Jurkat, Clone E6-1 (cell line): ENCODE data around the gene TRIM44.
A peak's percentile ranks its signal among the peaks of the same experiment; 100 is the strongest.
"Not testable (repeated sequence)": the region's sequence is repeated elsewhere in the genome, so short reads cannot be mapped to it uniquely, and the experiment has no call there.

Experiments used
- DNase-seq: peaks from one replicate; pipeline ENCODE4 v3.0.0-alpha.2; 2011; ENCODE audit warnings: low read depth, low spot score
- H3K4me3 ChIP-seq: 2 replicates; pipeline ENCODE4 v1.5.1; 2011; ENCODE audit warnings: mild to moderate bottlenecking, low read length, control low read depth, moderate library complexity

The TRIM44 gene

DNA sequence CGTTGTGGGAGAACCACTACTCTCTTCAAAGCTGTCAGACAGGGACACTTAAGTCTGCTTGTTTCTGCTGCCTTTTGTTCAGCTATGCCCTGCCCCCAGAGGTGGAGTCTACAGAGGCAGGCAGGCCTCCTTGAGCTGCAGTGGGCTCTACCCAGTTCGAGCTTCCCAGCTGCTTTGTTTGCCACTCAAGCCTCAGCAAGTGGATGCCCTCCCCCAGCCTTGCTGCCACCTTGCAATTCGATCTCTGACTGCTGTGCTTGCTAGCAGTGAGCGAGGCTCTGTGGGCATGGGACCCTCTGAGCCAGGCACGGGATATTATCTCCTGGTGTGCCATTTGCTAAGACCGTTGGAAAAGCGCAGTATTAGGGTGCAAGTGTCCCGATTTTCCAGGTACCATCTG lies 116.4 kb downstream of the TRIM44 start:
- H3K4me3 ChIP-seq, DNase-seq: not testable (repeated sequence)

GRCh38 chr11:35779409-35779808 lies 116.8 kb downstream of the TRIM44 start:
- DNase-seq = no peak
- no peak overlapping the region for H3K4me3 ChIP-seq

DNA sequence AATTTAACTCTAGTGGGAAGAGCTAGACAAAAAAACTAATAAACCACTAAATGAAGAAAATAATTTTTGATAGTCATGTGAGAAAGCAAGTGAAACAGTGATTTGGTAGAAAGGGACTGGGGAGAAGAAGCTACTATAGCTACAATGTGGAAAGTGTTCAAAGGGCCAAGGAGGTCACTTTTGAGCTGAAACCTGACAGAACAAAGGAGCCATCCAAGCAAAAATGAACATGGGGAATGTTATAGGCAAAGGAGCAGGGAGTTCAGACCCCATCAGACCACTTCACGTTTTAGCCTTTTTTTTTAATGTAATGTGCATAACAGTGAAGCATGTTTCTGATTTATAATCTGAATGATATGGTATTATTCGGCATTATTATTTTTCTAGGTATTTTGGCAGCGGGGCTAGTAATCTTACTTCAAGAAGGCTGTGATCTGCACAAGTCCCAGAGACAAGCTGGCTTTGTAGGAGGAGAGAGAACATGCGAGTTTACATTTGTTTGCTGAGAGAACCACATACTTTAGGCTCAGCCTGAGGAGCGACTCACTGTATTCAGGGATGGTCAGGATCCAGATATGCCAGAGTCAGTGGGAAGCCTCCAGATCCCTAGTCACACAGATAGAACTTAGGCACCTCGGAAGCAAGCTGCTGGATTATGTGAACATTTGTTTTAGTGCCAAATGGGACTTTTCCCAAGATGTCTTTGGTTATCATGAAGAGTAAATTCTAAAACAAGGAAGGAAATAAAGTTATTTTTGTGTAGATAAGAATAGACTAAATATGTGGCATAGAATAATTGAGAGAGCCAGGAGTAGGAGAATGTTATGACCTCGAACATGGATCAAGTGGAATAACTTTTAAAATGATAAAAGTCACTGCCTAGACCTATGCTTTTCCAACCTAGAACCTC lies 118.6 kb downstream of the TRIM44 start:
- DNase-seq = no peak
- no peak overlapping the region for H3K4me3 ChIP-seq

DNA sequence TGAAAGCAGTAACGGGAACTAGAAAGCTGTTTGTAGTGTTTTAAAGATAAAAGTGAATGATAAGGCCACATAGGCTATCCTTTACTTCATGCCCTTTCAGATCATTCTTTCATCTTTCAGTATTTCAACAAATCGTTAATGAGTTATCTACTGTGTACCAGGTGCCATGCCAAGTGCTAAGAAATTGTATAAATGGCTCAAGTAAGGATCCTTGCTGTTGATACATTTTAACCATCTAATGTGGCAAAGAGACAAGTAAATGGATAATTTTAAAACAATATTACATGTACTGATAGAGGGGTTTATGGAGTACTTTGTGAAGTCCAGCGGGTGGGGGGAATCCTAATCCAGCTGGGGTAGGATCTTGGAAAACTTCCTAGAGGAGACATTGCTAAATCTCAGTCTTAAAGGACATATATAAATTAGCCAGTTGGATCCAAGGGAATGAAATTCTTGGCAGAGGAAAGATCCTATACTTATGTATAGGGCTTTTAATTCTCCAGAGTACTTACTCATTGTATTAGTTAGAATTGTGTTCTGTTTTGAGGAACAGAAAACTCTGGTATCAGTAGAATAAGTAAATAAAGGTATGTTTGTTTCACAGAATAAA lies 119.4 kb downstream of the TRIM44 start:
- no peak for DNase-seq
- no peak overlapping the region for H3K4me3 ChIP-seq

- no peak overlapping the region for H3K4me3 ChIP-seq
- no peak for DNase-seq
Measured at GRCh38 chr11:35783809-35784208, 121.2 kb downstream of the TRIM44 start.

GRCh38 chr11:35784699-35785098 lies 122.1 kb downstream of the TRIM44 start:
- no peak overlapping the region for H3K4me3 ChIP-seq
- DNase-seq = no peak

DNA sequence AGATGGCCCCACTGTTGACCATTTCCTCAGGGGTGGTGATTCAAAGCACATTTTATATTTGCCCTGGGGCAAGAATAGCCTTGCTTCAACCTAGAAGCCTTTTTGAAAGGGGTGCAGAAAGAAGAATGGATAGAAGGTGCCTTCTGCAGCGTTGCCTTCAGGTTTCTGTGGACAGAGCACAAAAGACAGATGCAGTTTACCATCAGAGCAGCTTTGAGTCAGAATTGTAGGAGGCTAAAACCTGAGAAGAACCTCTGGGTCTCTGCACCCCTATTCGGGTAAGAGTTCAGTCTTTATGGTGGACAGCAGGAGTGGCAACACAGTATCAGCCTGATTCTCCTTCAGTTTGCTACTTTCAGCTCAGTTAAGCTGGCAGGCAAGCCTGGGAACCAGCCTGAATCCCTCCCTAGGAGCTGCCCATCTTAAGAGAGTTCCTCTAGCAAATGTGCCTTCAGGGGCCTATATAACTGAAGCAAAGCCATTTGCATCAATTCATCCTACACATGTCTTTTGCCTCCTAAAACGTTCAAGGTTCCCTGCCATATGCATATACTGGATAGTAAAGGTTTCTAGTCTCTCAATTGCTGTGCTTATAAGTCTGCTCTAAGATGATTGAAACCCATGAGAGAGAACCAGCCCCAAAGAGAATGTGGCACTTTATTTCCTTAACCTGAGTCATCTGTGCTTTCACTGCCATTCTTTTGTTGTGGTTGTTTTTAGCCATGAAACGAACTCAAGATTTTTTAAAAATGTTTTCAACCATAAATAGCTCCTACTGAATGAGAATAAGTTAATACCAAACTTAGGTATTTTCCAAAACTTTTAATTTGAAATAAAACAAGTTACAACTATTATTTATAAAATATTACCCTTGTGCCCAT lies 123.0 kb downstream of the TRIM44 start:
- peak; percentile 57 for DNase-seq
- H3K4me3 ChIP-seq = no peak overlapping the region

DNA sequence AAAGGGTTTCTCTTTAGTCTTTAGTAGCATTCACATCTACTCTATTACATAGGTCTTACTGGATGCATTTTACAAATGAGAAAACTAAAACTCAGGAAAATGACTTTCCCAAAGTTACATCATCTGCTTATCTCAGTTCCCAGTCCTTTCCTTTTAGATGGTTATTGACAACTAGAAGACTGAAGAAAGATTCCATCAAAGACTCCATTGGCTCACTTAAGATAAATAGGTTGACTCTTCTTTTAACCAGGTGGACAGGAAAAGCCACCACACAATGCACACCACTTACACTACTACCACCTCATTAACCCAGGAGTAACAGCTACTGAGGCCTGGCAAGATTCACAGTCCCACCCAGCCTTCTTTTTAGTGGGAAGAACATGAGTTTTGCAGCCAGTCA lies 123.6 kb downstream of the TRIM44 start:
- no peak overlapping the region for H3K4me3 ChIP-seq
- DNase-seq = no peak

DNA sequence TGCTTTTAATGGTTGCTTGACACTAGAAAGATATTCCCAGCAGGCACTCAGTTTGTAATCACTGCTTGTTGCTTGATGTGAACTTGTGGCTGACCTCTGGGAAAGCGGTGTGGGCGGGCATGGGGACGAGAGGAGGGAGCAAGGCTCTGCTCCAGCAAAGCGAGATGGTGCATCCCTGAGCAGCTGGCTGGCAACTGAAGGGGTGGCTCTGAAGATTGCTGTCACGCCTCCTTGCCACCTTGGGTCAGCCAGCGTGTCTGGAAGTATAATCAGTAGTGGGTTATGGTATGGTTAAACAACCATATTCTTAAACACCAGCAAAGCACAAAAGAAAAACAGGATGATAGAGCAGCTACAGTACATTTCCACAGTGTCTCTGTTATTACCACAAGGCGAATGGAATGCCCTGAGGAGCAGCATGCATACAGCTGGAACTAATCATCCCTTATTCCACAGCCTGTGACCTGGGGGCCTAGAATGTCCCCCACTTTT lies 124.5 kb downstream of the TRIM44 start:
- DNase-seq = no peak
- no peak overlapping the region for H3K4me3 ChIP-seq

GRCh38 chr11:35787626-35788025 lies 125.1 kb downstream of the TRIM44 start:
- no peak for DNase-seq

GRCh38 chr11:35791088-35791958 lies 128.7 kb downstream of the TRIM44 start:
- DNase-seq = no peak
- no peak overlapping the region for H3K4me3 ChIP-seq

More at GRCh38 chr11:35787626-35788025, 125.1 kb downstream of the TRIM44 start:
- no peak overlapping the region for H3K4me3 ChIP-seq

GRCh38 chr11:35792148-35792845 lies 129.7 kb downstream of the TRIM44 start:
- H3K4me3 ChIP-seq = no peak overlapping the region
- no peak for DNase-seq

- no peak for DNase-seq
- H3K4me3 ChIP-seq = no peak overlapping the region
Measured at GRCh38 chr11:35792846-35793192, 130.2 kb downstream of the TRIM44 start.

DNA sequence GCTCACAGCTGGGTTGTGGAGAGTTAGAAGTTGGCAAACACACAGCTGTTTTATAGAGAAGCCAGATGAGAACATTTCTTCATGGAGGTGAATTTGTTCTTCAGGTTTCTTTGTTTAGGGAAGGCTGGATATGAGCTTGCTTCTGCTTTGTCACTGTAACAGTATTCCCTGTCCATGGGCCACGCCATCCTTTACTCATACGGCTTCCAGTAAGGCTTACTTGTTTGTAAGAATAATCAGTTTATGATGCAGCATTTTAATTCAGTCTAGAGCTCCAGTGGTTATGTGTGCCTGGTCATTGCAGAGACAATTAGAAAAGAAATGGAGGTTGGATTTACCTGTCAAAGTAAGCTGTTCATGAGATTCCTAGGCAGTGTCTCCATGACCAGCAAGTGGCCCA lies 131.8 kb downstream of the TRIM44 start:
- no peak overlapping the region for H3K4me3 ChIP-seq
- DNase-seq = no peak

- DNase-seq = no peak
Measured at GRCh38 chr11:35794850-35795249, 132.3 kb downstream of the TRIM44 start.

GRCh38 chr11:35796562-35796961 lies 134.0 kb downstream of the TRIM44 start:
- H3K4me3 ChIP-seq = no peak overlapping the region
- DNase-seq = no peak

More at GRCh38 chr11:35794850-35795249, 132.3 kb downstream of the TRIM44 start:
- H3K4me3 ChIP-seq = no peak overlapping the region

- DNase-seq = no peak
- no peak overlapping the region for H3K4me3 ChIP-seq
Measured at GRCh38 chr11:35798423-35798822, 135.8 kb downstream of the TRIM44 start.

DNA sequence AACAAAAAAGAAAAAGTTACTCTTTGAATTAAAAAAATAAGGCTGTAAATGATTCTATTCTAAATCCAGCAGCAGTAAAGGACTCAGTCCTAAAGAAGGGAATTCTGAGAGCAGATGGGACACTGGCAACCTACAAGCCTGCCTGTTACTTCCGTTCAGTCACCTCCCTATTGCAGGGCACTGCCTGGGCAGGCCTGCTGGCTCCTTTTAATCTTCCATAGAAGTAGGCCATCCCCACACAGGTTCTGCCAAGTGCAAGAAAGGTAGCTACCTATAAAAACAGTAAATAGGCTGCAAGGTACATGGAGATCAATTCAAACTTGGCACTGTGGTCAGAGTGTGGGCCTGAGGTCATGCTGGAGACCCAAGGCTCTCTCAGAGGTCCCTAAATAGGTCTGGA lies 136.4 kb downstream of the TRIM44 start:
- no peak overlapping the region for H3K4me3 ChIP-seq

More for the DNA sequence above, 136.4 kb downstream of the TRIM44 start:
- DNase-seq = no peak
